IMR-90 (cell line): ENCODE results near the gene NDUFAF2. TPM values are rescaled to one million over a fixed set of nuclear protein-coding genes. Genes with fewer than 3 reads are reported as not detected.

Experiments
- ATAC-seq: fragments of 200-7000 bp; cut with Tn5 transposase; 2 replicates; pipeline ENCODE4 v1.9.1; 2020; ENCODE audit warnings: low read depth, mild to moderate bottlenecking, moderate library complexity
- BruUV-seq: library from RNA; stranded (reverse); fragments of 400-500 nt; replicated peaks from 2 replicates; lab custom pipeline; 2021; lab: Mats Ljungman, UMichigan
- CTCF ChIA-PET: fragments of 300-600 bp; formaldehyde crosslinking; extraction: SDS; loops from one replicate; lab custom pipeline; 2021; ENCODE audit warnings: antibody characterized with exemption; lab: Yijun Ruan, JAX
- POLR2A ChIA-PET: fragments of 300-600 bp; sonication (Branson Sonifier 250); formaldehyde crosslinking; loops from one replicate; lab custom pipeline; 2022; ENCODE audit warnings: antibody characterized with exemption; ENCODE audit not compliant: unreplicated experiment; lab: Charles Lee
- DNase-seq: peaks from one replicate; pipeline ENCODE4 v3.0.0; 2013
- H2AFZ ChIP-seq: replicated peaks from 2 replicates; pipeline ENCODE3; 2013; ENCODE audit warnings: low read length, mild to moderate bottlenecking; ENCODE audit not compliant: poor library complexity
- H2AK5ac ChIP-seq: 2 replicates; pipeline ENCODE4 v1.6.1; 2013; ENCODE audit warnings: low read depth, low read length, inconsistent platforms
- H2AK9ac ChIP-seq: replicated peaks from 2 replicates; pipeline ENCODE3; 2013; ENCODE audit warnings: mild to moderate bottlenecking, low read depth, low read length, moderate library complexity; ENCODE audit not compliant: poor library complexity
- H2BK120ac ChIP-seq: 2 replicates; pipeline ENCODE4 v1.6.1; 2013; ENCODE audit warnings: low read depth, low read length, inconsistent platforms
- H2BK15ac ChIP-seq: 3 replicates; pipeline ENCODE4 v1.6.1; 2013; ENCODE audit warnings: low read depth, low read length, inconsistent platforms
- H2BK20ac ChIP-seq: 2 replicates; pipeline ENCODE4 v1.6.1; 2013; ENCODE audit warnings: low read depth, mild to moderate bottlenecking, inconsistent platforms, low read length, moderate library complexity
- H2BK5ac ChIP-seq: 2 replicates; pipeline ENCODE4 v1.6.1; 2013; ENCODE audit warnings: mild to moderate bottlenecking, low read depth, low read length, inconsistent platforms; ENCODE audit not compliant: poor library complexity, severe bottlenecking
- H3K14ac ChIP-seq: replicated peaks from 2 replicates; pipeline ENCODE4 v1.6.1; 2013; ENCODE audit warnings: low read depth, low read length, inconsistent platforms
- H3K18ac ChIP-seq: 2 replicates; pipeline ENCODE4 v1.6.1; 2013; ENCODE audit warnings: low read depth, low read length, control low read depth
- H3K23ac ChIP-seq: 2 replicates; pipeline ENCODE4 v1.6.1; 2013; ENCODE audit warnings: low read depth, low read length, inconsistent platforms
- H3K27ac ChIP-seq: 2 replicates; pipeline ENCODE4 v1.5.1; 2013; ENCODE audit warnings: mild to moderate bottlenecking, control low read depth, low read length; ENCODE audit not compliant: insufficient read depth
- H3K27me3 ChIP-seq: 2 replicates; pipeline ENCODE4 v1.6.1; 2013; ENCODE audit warnings: low read length; ENCODE audit not compliant: control insufficient read depth, insufficient read depth
- H3K36me3 ChIP-seq: 2 replicates; pipeline ENCODE4 v1.6.1; 2013; ENCODE audit warnings: low read length, mixed read lengths; ENCODE audit not compliant: control insufficient read depth, insufficient read depth
- H3K4ac ChIP-seq: 2 replicates; pipeline ENCODE4 v1.6.1; 2013; ENCODE audit warnings: low read depth, low read length, inconsistent platforms
- H3K4me1 ChIP-seq: 2 replicates; pipeline ENCODE4 v1.6.1; 2013; ENCODE audit warnings: low read length, mixed read lengths; ENCODE audit not compliant: control insufficient read depth, insufficient read depth
- H3K4me2 ChIP-seq: 2 replicates; pipeline ENCODE4 v1.6.1; 2013; ENCODE audit warnings: low read depth, mild to moderate bottlenecking, control low read depth, low read length, moderate library complexity
- H3K4me3 ChIP-seq: 2 replicates; pipeline ENCODE4 v1.5.1; 2013; ENCODE audit warnings: low read depth, mild to moderate bottlenecking, control low read depth, low read length, moderate library complexity; ENCODE audit not compliant: insufficient read depth
- H3K56ac ChIP-seq: 2 replicates; pipeline ENCODE4 v1.6.1; 2013; ENCODE audit warnings: low read length, inconsistent platforms; ENCODE audit not compliant: insufficient read depth; ENCODE audit errors: extremely low read depth
- H3K79me1 ChIP-seq, 2 experiments: 2 replicates each; pipeline ENCODE4 v1.6.1; 2013; ENCODE audit warnings: low read length in 2 of 2, inconsistent platforms in 1 of 2, low read depth in 1 of 2
- H3K9ac ChIP-seq: 2 replicates; pipeline ENCODE4 v1.6.1; 2013; ENCODE audit warnings: low read depth, low read length, control low read depth
- H3K9me1 ChIP-seq: 2 replicates; pipeline ENCODE4 v1.6.1; 2013; ENCODE audit warnings: low read length, inconsistent platforms; ENCODE audit not compliant: insufficient read depth
- H3K9me3 ChIP-seq: 2 replicates; pipeline ENCODE4 v1.6.1; 2013; ENCODE audit warnings: low read length; ENCODE audit not compliant: control insufficient read depth, insufficient read depth
- H4K20me1 ChIP-seq: 2 replicates; pipeline ENCODE4 v1.6.1; 2013; ENCODE audit warnings: low read length, inconsistent platforms; ENCODE audit not compliant: insufficient read depth
- H4K5ac ChIP-seq: 2 replicates; pipeline ENCODE4 v1.6.1; 2013; ENCODE audit warnings: mild to moderate bottlenecking, low read depth, low read length, control low read depth
- H4K8ac ChIP-seq, 2 experiments: 2 replicates each; pipeline ENCODE4 v1.6.1; 2013; ENCODE audit warnings: low read depth in 2 of 2, low read length in 2 of 2, control low read depth in 1 of 2, inconsistent platforms in 1 of 2
- H4K91ac ChIP-seq: 2 replicates; pipeline ENCODE4 v1.6.1; 2013; ENCODE audit warnings: low read depth, low read length, inconsistent platforms; ENCODE audit not compliant: insufficient read depth
- CHD1 ChIP-seq: IDR thresholded peaks from 2 replicates; pipeline ENCODE4 v1.6.1; 2012; ENCODE audit warnings: low read depth, low read length, improper control_type of control experiment
- FOS ChIP-seq: fragments of 150-350 bp; IDR thresholded peaks from 2 replicates; pipeline ENCODE4 v1.6.1; 2016; ENCODE audit warnings: low read depth, low read length
- MAZ ChIP-seq: IDR thresholded peaks from 2 replicates; pipeline ENCODE4 v1.6.1; 2012; ENCODE audit warnings: low read depth, mild to moderate bottlenecking, low read length, improper control_type of control experiment, moderate library complexity, borderline replicate concordance
- RAD21 ChIP-seq: IDR thresholded peaks from 2 replicates; pipeline ENCODE4 v1.6.1; 2012; ENCODE audit warnings: low read length, improper control_type of control experiment
- RCOR1 ChIP-seq: IDR thresholded peaks from 2 replicates; pipeline ENCODE4 v1.6.1; 2012; ENCODE audit warnings: mild to moderate bottlenecking, low read length, improper control_type of control experiment; ENCODE audit not compliant: insufficient replicate concordance
- RFX5 ChIP-seq: IDR thresholded peaks from 2 replicates; pipeline ENCODE4 v1.8.0; 2012; ENCODE audit warnings: low read depth, mild to moderate bottlenecking, low read length, moderate library complexity
- SMC3 ChIP-seq: fragments of 150-350 bp; IDR thresholded peaks from 2 replicates; pipeline ENCODE4 v1.6.1; 2016; ENCODE audit warnings: low read depth, mild to moderate bottlenecking, antibody characterized with exemption, low read length, moderate library complexity
- dilution Hi-C: fragments of 300-500 bp; cut with HindIII; formaldehyde crosslinking; loops from one replicate; pipeline ENCODE4 v1.14.3; 2018; ENCODE audit warnings: low sequenced_read_pairs; ENCODE audit not compliant: unreplicated experiment
- in situ Hi-C: fragments of 300-500 bp; cut with MboI; formaldehyde crosslinking; loops from 3 replicates; pipeline ENCODE4 v1.14.3; 2019; ENCODE audit warnings: low sequenced_read_pairs, inconsistent platforms, mixed read lengths
- intact Hi-C: fragments of 100-400 bp; cut with micrococcal nuclease; formaldehyde crosslinking; loops from 2 replicates; pipeline ENCODE4 v1.10.0; 2022
- polyA plus RNA-seq, 3 experiments: library from polyadenylated mRNA; depleted of rRNA; stranded (reverse); fragments of >200 nt; gene quantifications; 2 replicates each; pipeline ENCODE4 v1.2.3, GENCODE V29; 2012; ENCODE audit warnings: low replicate concordance in 1 of 3
- total RNA-seq: library from RNA; depleted of rRNA; stranded (reverse); fragments of >200 nt; gene quantifications from 2 replicates; pipeline ENCODE4 v1.2.3, GENCODE V29; 2012
- TF ChIP-seq, protein P1 (sequence below): fragments of 150-350 bp; IDR thresholded peaks from 2 replicates; pipeline ENCODE4 v1.6.1; 2016; ENCODE audit warnings: low read depth, mild to moderate bottlenecking, low read length, moderate library complexity, borderline replicate concordance
- TF ChIP-seq, protein P2 (sequence below): conservative IDR thresholded peaks from 2 replicates; pipeline ENCODE4 v1.5.1; 2012; ENCODE audit warnings: mild to moderate bottlenecking, low read depth, low read length, improper control_type of control experiment

Gene NDUFAF2
- total and polyA plus RNA-seq, 2 of the 4 experiments (the other 2 are of a cell fraction) = 11.8 to 24.7 TPM

DNA sequence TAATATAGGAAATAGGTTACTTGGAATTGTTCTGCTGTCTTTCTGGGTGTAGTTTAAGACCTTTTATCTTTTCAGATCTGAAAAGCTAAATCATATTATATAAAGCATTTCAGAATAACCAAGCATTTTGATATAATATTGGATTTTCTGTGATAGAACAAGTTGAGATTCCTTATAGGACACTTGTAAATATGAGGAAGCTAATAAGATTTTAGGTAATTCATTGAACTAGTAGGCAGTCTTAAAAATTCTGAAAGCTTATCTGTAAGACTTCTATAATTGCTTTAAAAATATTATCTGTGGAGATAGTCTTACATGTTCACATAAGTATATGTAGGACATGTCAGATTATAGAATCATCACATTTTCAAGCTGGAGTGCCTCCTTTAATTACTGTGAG, 114.5 kb downstream of the NDUFAF2 start:
- TF ChIP-seq RFX5 = no peak
- no peak for TF ChIP-seq CHD1
- TF ChIP-seq SMC3 = no peak
- TF ChIP-seq RCOR1 = no peak
- no peak for TF ChIP-seq MAZ
- TF ChIP-seq, protein P1, sequence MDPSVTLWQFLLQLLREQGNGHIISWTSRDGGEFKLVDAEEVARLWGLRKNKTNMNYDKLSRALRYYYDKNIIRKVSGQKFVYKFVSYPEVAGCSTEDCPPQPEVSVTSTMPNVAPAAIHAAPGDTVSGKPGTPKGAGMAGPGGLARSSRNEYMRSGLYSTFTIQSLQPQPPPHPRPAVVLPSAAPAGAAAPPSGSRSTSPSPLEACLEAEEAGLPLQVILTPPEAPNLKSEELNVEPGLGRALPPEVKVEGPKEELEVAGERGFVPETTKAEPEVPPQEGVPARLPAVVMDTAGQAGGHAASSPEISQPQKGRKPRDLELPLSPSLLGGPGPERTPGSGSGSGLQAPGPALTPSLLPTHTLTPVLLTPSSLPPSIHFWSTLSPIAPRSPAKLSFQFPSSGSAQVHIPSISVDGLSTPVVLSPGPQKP = no peak
- TF ChIP-seq RAD21 = no peak
- TF ChIP-seq, protein P2, sequence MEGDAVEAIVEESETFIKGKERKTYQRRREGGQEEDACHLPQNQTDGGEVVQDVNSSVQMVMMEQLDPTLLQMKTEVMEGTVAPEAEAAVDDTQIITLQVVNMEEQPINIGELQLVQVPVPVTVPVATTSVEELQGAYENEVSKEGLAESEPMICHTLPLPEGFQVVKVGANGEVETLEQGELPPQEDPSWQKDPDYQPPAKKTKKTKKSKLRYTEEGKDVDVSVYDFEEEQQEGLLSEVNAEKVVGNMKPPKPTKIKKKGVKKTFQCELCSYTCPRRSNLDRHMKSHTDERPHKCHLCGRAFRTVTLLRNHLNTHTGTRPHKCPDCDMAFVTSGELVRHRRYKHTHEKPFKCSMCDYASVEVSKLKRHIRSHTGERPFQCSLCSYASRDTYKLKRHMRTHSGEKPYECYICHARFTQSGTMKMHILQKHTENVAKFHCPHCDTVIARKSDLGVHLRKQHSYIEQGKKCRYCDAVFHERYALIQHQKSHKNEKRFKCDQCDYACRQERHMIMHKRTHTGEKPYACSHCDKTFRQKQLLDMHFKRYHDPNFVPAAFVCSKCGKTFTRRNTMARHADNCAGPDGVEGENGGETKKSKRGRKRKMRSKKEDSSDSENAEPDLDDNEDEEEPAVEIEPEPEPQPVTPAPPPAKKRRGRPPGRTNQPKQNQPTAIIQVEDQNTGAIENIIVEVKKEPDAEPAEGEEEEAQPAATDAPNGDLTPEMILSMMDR = no peak
- TF ChIP-seq FOS = no peak
- no peak overlapping the region for H3K23ac ChIP-seq
- no peak overlapping the region for H2AK9ac ChIP-seq
- no peak overlapping the region for H3K18ac ChIP-seq
- no peak overlapping the region for H3K9ac ChIP-seq
- H4K5ac ChIP-seq = no peak overlapping the region
- in situ Hi-C loops (loop anchor here (10.0 to 25.0 kb wide), 3 partner anchors 265 to 1078 kb away; no protein-coding TSS in a partner anchor), intact Hi-C loops (loop anchor here (5.0 to 10.0 kb wide), 3 partner anchors 103 to 1085 kb away; partner anchors contain the start of gene SMIM15), dilution Hi-C loops (no loop called here)
- H2BK20ac ChIP-seq = no peak overlapping the region
- H3K9me1 ChIP-seq = no peaks in the 10 kb centered on the region; the same call in 1 of the 2 replicates
- BruUV-seq = no TSS peak
- H2BK15ac ChIP-seq = no peak overlapping the region
- ChIA-PET CTCF (no interaction called here), POLR2A (interaction anchor here (0.6 to 0.7 kb wide), 2 partner anchors 210 to 745 kb away, joined by 4 to 8 read pairs; no protein-coding TSS in a partner anchor)
- H3K27ac ChIP-seq = no peak overlapping the region
- H2BK120ac ChIP-seq = no peak overlapping the region
- no peaks in the 10 kb centered on the region for H3K36me3 ChIP-seq
- H4K20me1 ChIP-seq = no peaks in the 10 kb centered on the region
- no peak overlapping the region for H4K91ac ChIP-seq
- H2AK5ac ChIP-seq = no peak overlapping the region
- H3K4ac ChIP-seq = no peak overlapping the region
- no peaks in the 10 kb centered on the region for H3K27me3 ChIP-seq
- no peaks in the 10 kb centered on the region for H3K9me3 ChIP-seq
- no peak for ATAC-seq
- no peak overlapping the region for H4K8ac ChIP-seq
- no peak overlapping the region for H3K4me2 ChIP-seq
- no peak overlapping the region for H2BK5ac ChIP-seq
- H3K56ac ChIP-seq = no peak overlapping the region; the same call in 1 of the 2 replicates
- peaks cover 5% of the 10 kb centered on the region in 2 experiments; a peak in 2 of 4 replicates for H3K79me1 ChIP-seq
- no peak overlapping the region for H3K14ac ChIP-seq
- DNase-seq = no peak
- H2AFZ ChIP-seq = no peak overlapping the region
- no peaks in the 10 kb centered on the region for H3K4me1 ChIP-seq
- H3K4me3 ChIP-seq = no peak overlapping the region
